ENCODE results near the gene PTPRG. TPM values are rescaled to one million over a fixed set of nuclear protein-coding genes. Genes with fewer than 3 reads are reported as not detected.

The PTPRG gene
- total RNA-seq, 4 donors from 2014 or later: 21.1 to 54.2 (median 30.6) TPM

DNA sequence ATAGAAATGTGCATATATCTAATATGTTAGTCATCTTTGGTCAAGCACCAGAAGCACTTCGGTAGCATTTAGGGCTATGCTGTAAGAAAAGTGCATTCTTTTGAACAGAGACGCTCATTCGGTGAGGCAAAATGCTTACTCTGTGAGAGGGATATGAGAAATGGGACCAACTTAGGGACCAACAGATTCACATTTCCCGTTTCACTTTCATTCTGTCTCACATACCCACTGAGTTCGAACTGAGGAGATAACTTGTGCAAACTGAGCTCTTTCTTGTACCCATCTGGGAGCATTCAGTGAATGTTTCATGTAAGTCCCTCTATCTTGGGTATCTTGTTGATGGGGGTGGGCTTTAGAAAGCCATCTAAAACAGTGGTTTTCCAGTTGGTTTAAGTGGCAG is 676.6 kb downstream of the PTPRG start:
- H3K27me3 ChIP-seq: no peaks in the 10 kb centered on the region
- TF ChIP-seq, protein P1, sequence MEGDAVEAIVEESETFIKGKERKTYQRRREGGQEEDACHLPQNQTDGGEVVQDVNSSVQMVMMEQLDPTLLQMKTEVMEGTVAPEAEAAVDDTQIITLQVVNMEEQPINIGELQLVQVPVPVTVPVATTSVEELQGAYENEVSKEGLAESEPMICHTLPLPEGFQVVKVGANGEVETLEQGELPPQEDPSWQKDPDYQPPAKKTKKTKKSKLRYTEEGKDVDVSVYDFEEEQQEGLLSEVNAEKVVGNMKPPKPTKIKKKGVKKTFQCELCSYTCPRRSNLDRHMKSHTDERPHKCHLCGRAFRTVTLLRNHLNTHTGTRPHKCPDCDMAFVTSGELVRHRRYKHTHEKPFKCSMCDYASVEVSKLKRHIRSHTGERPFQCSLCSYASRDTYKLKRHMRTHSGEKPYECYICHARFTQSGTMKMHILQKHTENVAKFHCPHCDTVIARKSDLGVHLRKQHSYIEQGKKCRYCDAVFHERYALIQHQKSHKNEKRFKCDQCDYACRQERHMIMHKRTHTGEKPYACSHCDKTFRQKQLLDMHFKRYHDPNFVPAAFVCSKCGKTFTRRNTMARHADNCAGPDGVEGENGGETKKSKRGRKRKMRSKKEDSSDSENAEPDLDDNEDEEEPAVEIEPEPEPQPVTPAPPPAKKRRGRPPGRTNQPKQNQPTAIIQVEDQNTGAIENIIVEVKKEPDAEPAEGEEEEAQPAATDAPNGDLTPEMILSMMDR (IDR thresholded peaks at IDR 0.05 in 4 of 5, conservative IDR thresholded peaks at IDR 0.05 in 1 of 5): no peak
- TF ChIP-seq POLR2A (IDR thresholded peaks at IDR 0.05): no peak
- no peak overlapping the region for H3K27ac ChIP-seq
- intact Hi-C loops (cut with DNase I; ENCODE audit: low total_unique reads): no loop called here
- H3K4me1 ChIP-seq: peaks cover 0 to 14% of the 10 kb centered on the region in 2 donors
- H3K4me3 ChIP-seq: no peak overlapping the region
- peaks cover 0 to 6% of the 10 kb centered on the region in 2 donors for H3K36me3 ChIP-seq
- DNase-seq (no peak), ATAC-seq (no peak)
- in situ Hi-C loops (cut with MboI; ENCODE audit: low sequenced_read_pairs in 4 of 4): no loop called here
- H3K9me3 ChIP-seq: no peaks in the 10 kb centered on the region

- Histone ChIP-seq H3K9me3 (no peaks in the 10 kb centered on the region), H3K4me3 (no peak overlapping the region), H3K36me3 (peaks cover 0 to 7% of the 10 kb centered on the region in 2 donors), H3K27me3 (no peaks in the 10 kb centered on the region), H3K4me1 (peaks cover 0 to 14% of the 10 kb centered on the region in 2 donors), H3K27ac (no peak overlapping the region)
- TF ChIP-seq, protein P1 (IDR thresholded peaks at IDR 0.05 in 4 of 5, conservative IDR thresholded peaks at IDR 0.05 in 1 of 5): no peak
- no peak for TF ChIP-seq POLR2A (IDR thresholded peaks at IDR 0.05)
- intact Hi-C loops (cut with DNase I; ENCODE audit: low total_unique reads) (no loop called here), in situ Hi-C loops (cut with MboI; ENCODE audit: low sequenced_read_pairs in 4 of 4) (no loop called here)
- no peak for ATAC-seq
- DNase-seq: no peak
These were observed 677.1 kb downstream of the PTPRG start for GRCh38 chr3:62238431-62238830.

DNA sequence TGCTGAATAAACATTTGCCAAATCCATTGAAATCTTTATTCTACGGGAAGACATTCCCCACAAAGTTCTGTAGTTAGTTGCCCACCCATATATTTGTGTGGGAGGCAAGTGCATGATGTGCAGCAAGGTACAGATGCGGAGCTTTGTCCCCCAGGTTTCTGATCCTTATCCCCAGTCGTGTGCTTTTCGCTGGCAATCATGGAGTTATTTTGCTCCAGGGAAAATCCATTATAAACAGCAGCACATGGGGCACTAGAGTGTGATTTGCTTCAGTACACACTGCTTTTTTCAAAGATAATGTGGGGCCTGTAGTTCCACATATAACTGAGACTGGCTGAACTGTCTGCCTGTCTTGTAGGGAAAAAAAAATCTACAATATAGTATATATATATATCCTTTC is 679.9 kb downstream of the PTPRG start:
- H3K4me1 ChIP-seq: peaks cover 0 to 23% of the 10 kb centered on the region in 2 donors

DNA sequence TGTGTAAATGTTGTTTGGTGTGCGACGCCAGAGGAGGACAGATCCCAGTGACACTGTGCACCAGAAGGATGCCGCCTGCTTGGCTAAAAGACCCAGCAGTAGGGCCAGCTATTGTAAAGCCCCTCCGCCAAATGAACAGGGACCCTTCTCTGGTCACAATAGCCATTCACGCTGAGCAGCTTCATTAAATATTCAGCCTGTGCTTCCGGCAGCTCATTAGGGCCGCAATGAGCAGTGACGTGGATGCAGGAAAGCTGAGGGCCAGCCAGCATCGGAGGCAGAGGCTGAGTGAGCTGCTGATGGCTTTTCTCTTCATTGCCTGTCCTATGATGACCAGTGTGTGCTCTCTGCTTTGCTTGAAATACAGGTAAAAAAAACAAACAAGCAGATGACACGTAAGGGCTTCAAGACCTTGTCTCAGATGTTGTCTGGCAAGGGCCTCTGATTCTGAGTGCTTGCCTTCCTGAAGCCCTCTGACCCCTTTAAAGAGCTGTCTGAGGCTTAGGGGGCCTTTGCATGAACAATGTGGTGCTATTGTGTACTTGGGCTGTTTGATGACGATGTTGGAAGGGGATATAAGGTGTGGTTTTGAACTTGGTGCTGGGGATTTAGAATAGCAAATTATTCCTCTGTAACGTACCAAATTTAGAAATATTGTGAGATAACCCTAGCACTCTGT is 681.6 kb downstream of the PTPRG start:
- in situ Hi-C loops (cut with MboI; ENCODE audit: low sequenced_read_pairs in 4 of 4): no loop called here
- Histone ChIP-seq H3K27me3 (no peaks in the 10 kb centered on the region), H3K27ac (no peak overlapping the region), H3K4me1 (peaks cover 4 to 16% of the 10 kb centered on the region in 2 donors), H3K9me3 (no peaks in the 10 kb centered on the region), H3K36me3 (peaks cover 0 to 7% of the 10 kb centered on the region in 2 donors), H3K4me3 (no peak overlapping the region)
- ATAC-seq (no peak), DNase-seq (no peak)
- intact Hi-C loops (cut with DNase I; ENCODE audit: low total_unique reads): no loop called here
- TF ChIP-seq POLR2A (IDR thresholded peaks at IDR 0.05): no peak
- TF ChIP-seq, protein P1 (IDR thresholded peaks at IDR 0.05 in 4 of 5, conservative IDR thresholded peaks at IDR 0.05 in 1 of 5): no peak

More for the DNA sequence above, 679.9 kb downstream of the PTPRG start:
- ATAC-seq (no peak), DNase-seq (no peak)
- TF ChIP-seq, protein P1 (IDR thresholded peaks at IDR 0.05 in 4 of 5, conservative IDR thresholded peaks at IDR 0.05 in 1 of 5): no peak
- TF ChIP-seq POLR2A (IDR thresholded peaks at IDR 0.05): no peak
- peaks cover 0 to 7% of the 10 kb centered on the region in 2 donors for H3K36me3 ChIP-seq
- H3K27me3 ChIP-seq: no peaks in the 10 kb centered on the region
- no peaks in the 10 kb centered on the region for H3K9me3 ChIP-seq
- no peak overlapping the region for H3K4me3 ChIP-seq
- no peak overlapping the region for H3K27ac ChIP-seq
- intact Hi-C loops (cut with DNase I; ENCODE audit: low total_unique reads) (no loop called here), in situ Hi-C loops (cut with MboI; ENCODE audit: low sequenced_read_pairs in 4 of 4) (no loop called here)
